Stimulated activated naive B cell treated with anti-CD40 and anti-IgM and Interleukin-4, amounts not matched to agents 10 μg/mL and 1 μg/mL and 100 μg/mL, for 72 hours (primary cell): ENCODE data around the gene CLDN18.

ENCODE experiments used
- ATAC-seq, 2 donors: fragments of 150-1000 bp; cut with Tn5 transposase; replicated peaks; 2 replicates each; pipeline ENCODE4 v1.10.0; 2021; ENCODE audit warnings: moderate library complexity in 1 of 2
- DNase-seq: peaks from one replicate; pipeline ENCODE4 v3.0.0; 2021
- H3K27ac Mint-ChIP-seq: one replicate; pipeline ENCODE4 v1.8.0; 2022; ENCODE audit warnings: mild to moderate bottlenecking, mixed read lengths
- H3K27me3 Mint-ChIP-seq, 2 donors: one replicate each; pipeline ENCODE4 v1.8.0; 2022; ENCODE audit warnings: mixed read lengths in 2 of 2
- H3K36me3 Mint-ChIP-seq, 2 donors: one replicate each; pipeline ENCODE4 v1.8.0; 2022; ENCODE audit warnings: mixed read lengths in 2 of 2, mild to moderate bottlenecking in 1 of 2
- H3K4me1 Mint-ChIP-seq, 2 donors: one replicate each; pipeline ENCODE4 v1.8.0; 2022; ENCODE audit warnings: mixed read lengths in 2 of 2, mild to moderate bottlenecking in 1 of 2
- H3K4me3 Mint-ChIP-seq, 2 donors: one replicate each; pipeline ENCODE4 v1.8.0; 2022; ENCODE audit warnings: mild to moderate bottlenecking in 2 of 2, mixed read lengths in 2 of 2, moderate library complexity in 1 of 2
- H3K9me3 Mint-ChIP-seq, 2 donors: one replicate each; pipeline ENCODE4 v1.8.0; 2022; ENCODE audit warnings: mixed read lengths in 2 of 2, mild to moderate bottlenecking in 1 of 2

The CLDN18 gene

DNA sequence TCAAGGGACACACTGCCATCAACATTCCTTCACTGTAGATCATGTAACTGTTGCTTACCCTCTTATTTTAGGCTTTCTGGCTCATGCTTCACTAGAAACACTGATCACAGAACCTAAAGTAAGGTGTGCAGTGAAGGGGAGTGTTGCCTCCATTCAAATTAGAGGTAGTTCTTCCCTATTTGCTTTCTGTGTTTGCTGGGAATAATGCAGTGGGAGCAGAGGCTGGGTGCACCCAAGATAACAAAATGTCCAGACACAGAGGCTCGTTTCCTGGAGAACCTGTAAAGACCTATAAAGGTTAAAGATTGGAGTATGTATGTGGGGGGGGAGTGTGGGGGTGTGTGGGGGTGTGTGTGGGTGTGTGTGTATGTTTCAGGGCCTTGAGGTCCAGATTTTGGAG is 2.1 kb upstream of the CLDN18 start:
- no peaks in the 10 kb centered on the region for H3K4me1 Mint-ChIP-seq
- H3K27me3 Mint-ChIP-seq: no peaks in the 10 kb centered on the region
- DNase-seq: no peak
- H3K4me3 Mint-ChIP-seq: no peak overlapping the region
- H3K36me3 Mint-ChIP-seq: no peaks in the 10 kb centered on the region
- ATAC-seq: no peak
- H3K9me3 Mint-ChIP-seq: no peaks in the 10 kb centered on the region
- H3K27ac Mint-ChIP-seq: no peak overlapping the region

DNA sequence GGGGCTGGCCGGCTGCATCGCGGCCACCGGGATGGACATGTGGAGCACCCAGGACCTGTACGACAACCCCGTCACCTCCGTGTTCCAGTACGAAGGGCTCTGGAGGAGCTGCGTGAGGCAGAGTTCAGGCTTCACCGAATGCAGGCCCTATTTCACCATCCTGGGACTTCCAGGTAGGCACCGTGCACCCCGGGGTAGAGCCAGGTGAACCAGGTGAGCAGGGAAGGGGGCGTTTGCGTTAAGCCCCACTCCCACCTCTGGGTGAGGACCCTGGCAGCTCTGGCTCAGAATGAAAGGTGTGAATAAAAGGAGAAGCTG is 267 bp downstream of the CLDN18 start:
- Mint-ChIP-seq H3K27ac (no peak overlapping the region), H3K36me3 (no peaks in the 10 kb centered on the region), H3K9me3 (no peaks in the 10 kb centered on the region), H3K4me3 (no peak overlapping the region), H3K27me3 (peaks cover 4 to 7% of the 10 kb centered on the region in 2 donors), H3K4me1 (no peaks in the 10 kb centered on the region)
- no peak for DNase-seq
- ATAC-seq: no peak

DNA sequence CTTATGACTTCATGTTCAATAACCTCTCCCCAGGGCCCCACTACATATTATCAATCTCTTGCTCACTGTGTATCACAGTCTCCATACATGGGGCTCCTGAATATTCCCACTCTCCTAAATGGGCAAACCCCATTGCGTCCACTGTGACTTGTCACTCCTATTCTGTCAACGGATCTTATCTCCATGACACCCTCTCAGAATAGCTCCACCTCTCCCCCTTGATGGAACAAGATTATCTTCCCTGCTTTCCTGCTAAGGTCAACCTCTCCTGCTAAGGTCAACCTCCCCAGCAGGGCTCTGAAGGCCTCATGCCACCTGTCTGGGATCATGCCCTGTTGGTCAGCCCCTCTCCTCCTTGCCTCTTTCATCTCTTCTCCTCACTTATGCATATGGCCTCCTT is 1.8 kb downstream of the CLDN18 start:
- Mint-ChIP-seq H3K9me3 (no peaks in the 10 kb centered on the region), H3K36me3 (no peaks in the 10 kb centered on the region), H3K27ac (no peak overlapping the region), H3K4me3 (no peak overlapping the region), H3K27me3 (peaks cover 4 to 7% of the 10 kb centered on the region in 2 donors), H3K4me1 (no peaks in the 10 kb centered on the region)
- ATAC-seq (no peak), DNase-seq (no peak)

DNA sequence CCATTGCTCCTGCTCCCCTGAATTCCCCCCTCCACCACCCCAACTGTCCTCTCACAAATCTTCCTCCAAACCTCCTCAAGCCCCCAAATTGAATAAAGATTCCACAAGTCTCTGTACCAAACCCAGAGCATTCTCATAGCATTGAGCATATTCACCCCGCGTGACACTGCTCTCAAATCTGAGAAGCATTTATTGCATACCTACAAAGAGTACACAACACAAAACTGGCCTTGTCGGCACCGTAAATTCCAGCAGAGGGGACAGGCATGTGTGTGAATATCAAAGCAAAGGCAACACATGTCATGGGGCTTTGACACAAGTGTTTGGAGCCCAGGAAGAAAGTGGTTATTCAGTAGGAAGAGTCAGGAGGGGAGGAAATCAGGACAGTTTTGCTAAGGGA is 2.6 kb downstream of the CLDN18 start:
- Mint-ChIP-seq H3K27me3 (peaks cover 4 to 7% of the 10 kb centered on the region in 2 donors), H3K4me1 (no peaks in the 10 kb centered on the region), H3K9me3 (no peaks in the 10 kb centered on the region), H3K36me3 (no peaks in the 10 kb centered on the region), H3K27ac (no peak overlapping the region), H3K4me3 (no peak overlapping the region)
- DNase-seq (no peak), ATAC-seq (no peak)

DNA sequence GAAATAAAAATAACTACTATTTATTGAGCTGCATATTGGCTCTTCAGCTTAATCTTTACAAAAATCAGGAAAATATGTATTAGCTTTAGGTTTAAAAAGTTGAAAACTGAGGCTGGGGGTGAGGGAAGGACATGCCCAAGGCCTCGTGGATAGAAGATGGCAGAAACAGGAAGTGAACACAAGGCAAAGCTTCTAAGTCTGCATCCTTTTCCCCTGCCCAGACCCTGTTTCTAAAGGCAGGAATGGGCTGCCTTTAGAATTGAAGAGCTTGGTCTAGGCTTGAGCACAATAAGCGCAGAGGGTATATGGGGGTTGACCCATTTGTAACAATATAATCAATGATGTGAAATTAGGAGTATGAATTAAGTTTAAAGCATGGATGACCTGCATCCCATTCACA is 6.1 kb downstream of the CLDN18 start:
- H3K4me3 Mint-ChIP-seq: no peak overlapping the region
- H3K4me1 Mint-ChIP-seq: no peaks in the 10 kb centered on the region
- no peaks in the 10 kb centered on the region for H3K36me3 Mint-ChIP-seq
- H3K27ac Mint-ChIP-seq: no peak overlapping the region
- peaks cover 4 to 7% of the 10 kb centered on the region in 2 donors for H3K27me3 Mint-ChIP-seq
- ATAC-seq: no peak
- no peaks in the 10 kb centered on the region for H3K9me3 Mint-ChIP-seq
- no peak for DNase-seq

DNA sequence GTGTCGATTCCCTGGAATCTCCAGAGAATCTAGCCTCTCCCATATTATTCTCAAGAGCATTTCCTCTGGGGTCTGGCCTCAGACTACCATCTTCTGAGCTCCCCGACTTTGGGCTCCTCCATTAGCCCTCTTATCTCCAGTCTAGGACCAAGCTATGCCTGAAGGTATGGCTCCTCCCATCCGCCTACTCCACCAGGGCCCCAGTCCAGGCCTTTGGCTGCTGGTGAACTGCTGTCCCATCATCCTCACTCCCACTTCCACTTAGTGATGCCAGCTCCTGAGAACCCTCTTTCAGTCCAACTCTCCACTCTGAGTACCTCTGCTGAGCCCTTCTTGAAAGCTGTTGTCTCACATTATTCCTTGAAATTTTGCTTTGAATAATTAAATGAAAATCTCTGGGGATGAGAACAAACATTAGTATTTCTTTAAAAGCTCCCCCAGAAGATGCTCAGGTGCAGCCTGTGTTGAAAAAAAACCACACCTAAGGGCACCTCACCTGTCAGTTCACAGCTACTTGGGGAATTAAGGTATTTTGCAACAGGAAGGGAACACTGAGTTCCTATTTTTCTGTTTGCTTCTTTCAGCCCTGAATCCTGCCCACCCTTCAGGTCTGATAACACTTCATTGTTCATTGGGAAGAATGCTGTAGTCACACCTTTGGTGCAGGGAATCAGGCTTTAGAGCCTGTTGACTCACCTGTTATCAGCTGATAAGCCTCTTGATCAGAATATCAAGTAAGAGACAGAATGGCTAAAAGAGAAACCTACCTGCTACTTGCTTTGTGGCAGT is 9.5 kb downstream of the CLDN18 start:
- no peaks in the 10 kb centered on the region for H3K27me3 Mint-ChIP-seq
- no peak overlapping the region for H3K4me3 Mint-ChIP-seq
- H3K9me3 Mint-ChIP-seq: no peaks in the 10 kb centered on the region
- ATAC-seq (no peak), DNase-seq (no peak)
- H3K4me1 Mint-ChIP-seq: no peaks in the 10 kb centered on the region
- H3K27ac Mint-ChIP-seq: no peak overlapping the region
- H3K36me3 Mint-ChIP-seq: no peaks in the 10 kb centered on the region

DNA sequence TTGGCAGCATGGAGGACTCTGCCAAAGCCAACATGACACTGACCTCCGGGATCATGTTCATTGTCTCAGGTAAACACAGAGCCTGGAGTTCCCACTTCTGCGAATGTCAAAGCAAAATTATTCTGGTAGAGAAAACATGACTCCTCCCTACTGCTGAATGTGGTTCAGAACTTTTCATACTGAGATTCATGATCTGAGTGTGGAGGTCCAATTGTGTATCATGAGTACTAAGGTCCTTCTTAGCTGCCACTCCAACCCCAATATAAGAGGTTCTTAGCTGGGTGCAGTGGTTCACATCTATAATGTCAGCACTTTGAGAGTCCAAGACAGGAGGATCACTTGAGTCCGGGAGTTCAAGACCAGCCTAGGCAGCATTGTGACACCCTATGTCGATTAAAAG is 13.8 kb downstream of the CLDN18 start:
- no peak overlapping the region for H3K27ac Mint-ChIP-seq
- no peaks in the 10 kb centered on the region for H3K36me3 Mint-ChIP-seq
- H3K4me1 Mint-ChIP-seq: no peaks in the 10 kb centered on the region
- H3K9me3 Mint-ChIP-seq: no peaks in the 10 kb centered on the region
- ATAC-seq: no peak
- H3K4me3 Mint-ChIP-seq: no peak overlapping the region
- H3K27me3 Mint-ChIP-seq: peaks cover 11 to 15% of the 10 kb centered on the region in 2 donors
- DNase-seq: no peak

DNA sequence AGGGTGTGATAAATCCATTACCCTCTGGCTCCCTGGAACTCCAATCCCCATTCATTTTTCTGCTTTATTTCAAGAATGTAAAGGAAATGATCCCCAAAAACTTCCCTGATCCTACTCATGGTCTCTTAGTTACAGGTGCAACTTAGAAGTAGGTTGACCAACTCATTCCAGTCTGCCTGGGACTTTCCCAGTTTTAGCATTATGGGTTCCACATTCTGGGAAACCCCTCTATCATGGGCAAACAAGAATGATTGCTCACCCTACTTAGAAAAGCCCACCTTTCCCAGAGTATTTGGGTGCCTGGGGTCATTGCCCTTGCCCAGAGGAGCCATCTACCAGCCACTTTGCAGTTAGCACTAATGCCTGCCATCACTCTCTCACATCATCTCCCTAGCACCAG is 15.6 kb downstream of the CLDN18 start:
- Mint-ChIP-seq H3K9me3 (no peaks in the 10 kb centered on the region), H3K4me3 (no peak overlapping the region), H3K27me3 (peaks cover 11 to 15% of the 10 kb centered on the region in 2 donors), H3K4me1 (no peaks in the 10 kb centered on the region), H3K36me3 (no peaks in the 10 kb centered on the region), H3K27ac (no peak overlapping the region)
- no peak for DNase-seq
- ATAC-seq: no peak

DNA sequence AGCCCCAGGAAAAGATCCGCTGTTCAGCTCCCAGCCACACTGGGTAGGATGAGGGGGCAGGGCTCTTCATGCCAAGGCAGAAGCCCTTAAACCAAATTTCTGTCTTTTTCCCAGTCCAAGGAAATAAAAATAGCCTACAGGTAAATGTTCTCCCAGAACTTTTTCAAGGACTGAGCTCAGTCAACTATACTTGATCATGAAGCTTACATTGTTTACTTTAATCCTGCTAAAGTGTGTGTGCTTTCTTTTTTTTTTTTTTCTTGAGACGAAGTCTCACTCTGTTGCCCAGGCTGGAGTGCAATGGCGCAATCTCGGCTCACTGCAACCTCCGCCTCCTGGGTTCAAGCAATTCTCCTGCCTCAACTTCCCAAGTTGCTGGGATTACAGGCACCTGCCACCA is 17.9 kb downstream of the CLDN18 start:
- Mint-ChIP-seq H3K4me3 (no peak overlapping the region), H3K9me3 (no peaks in the 10 kb centered on the region), H3K36me3 (no peaks in the 10 kb centered on the region), H3K4me1 (no peaks in the 10 kb centered on the region), H3K27me3 (peaks cover 13 to 15% of the 10 kb centered on the region in 2 donors), H3K27ac (no peak overlapping the region)
- DNase-seq (no peak), ATAC-seq (no peak)

DNA sequence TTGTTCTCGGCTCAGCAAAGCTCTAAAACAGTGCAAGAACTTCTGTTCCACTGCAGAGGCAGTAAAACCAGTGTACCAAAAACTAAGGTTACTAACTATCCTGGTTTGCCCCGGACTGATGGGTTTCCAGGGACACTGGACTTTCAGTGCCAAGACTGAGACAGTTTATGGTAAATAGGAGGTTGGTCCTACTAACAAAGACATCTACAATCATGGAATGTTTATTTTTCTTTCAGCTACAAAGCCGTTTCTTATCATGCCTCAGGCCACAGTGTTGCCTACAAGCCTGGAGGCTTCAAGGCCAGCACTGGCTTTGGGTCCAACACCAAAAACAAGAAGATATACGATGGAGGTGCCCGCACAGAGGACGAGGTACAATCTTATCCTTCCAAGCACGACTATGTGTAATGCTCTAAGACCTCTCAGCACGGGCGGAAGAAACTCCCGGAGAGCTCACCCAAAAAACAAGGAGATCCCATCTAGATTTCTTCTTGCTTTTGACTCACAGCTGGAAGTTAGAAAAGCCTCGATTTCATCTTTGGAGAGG is 20.8 kb downstream of the CLDN18 start:
- no peak for DNase-seq
- Mint-ChIP-seq H3K4me3 (no peak overlapping the region), H3K4me1 (no peaks in the 10 kb centered on the region), H3K27ac (no peak overlapping the region), H3K36me3 (no peaks in the 10 kb centered on the region), H3K27me3 (peaks cover 18 to 19% of the 10 kb centered on the region in 2 donors), H3K9me3 (no peaks in the 10 kb centered on the region)
- no peak for ATAC-seq

DNA sequence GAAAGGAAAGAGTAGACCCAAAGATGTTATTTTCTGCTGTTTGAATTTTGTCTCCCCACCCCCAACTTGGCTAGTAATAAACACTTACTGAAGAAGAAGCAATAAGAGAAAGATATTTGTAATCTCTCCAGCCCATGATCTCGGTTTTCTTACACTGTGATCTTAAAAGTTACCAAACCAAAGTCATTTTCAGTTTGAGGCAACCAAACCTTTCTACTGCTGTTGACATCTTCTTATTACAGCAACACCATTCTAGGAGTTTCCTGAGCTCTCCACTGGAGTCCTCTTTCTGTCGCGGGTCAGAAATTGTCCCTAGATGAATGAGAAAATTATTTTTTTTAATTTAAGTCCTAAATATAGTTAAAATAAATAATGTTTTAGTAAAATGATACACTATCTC is 21.6 kb downstream of the CLDN18 start:
- Mint-ChIP-seq H3K27me3 (peaks cover 13 to 15% of the 10 kb centered on the region in 2 donors), H3K27ac (no peak overlapping the region), H3K36me3 (no peaks in the 10 kb centered on the region), H3K4me1 (no peaks in the 10 kb centered on the region), H3K4me3 (no peak overlapping the region), H3K9me3 (no peaks in the 10 kb centered on the region)
- DNase-seq (no peak), ATAC-seq (no peak)

DNA sequence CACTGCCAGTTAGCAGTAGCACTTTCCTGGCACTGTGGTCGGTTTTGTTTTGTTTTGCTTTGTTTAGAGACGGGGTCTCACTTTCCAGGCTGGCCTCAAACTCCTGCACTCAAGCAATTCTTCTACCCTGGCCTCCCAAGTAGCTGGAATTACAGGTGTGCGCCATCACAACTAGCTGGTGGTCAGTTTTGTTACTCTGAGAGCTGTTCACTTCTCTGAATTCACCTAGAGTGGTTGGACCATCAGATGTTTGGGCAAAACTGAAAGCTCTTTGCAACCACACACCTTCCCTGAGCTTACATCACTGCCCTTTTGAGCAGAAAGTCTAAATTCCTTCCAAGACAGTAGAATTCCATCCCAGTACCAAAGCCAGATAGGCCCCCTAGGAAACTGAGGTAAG is 22.6 kb downstream of the CLDN18 start:
- Mint-ChIP-seq H3K4me3 (no peak overlapping the region), H3K9me3 (no peaks in the 10 kb centered on the region), H3K4me1 (peaks cover 0 to 2% of the 10 kb centered on the region in 2 donors), H3K36me3 (no peaks in the 10 kb centered on the region), H3K27me3 (peaks cover 7 to 15% of the 10 kb centered on the region in 2 donors), H3K27ac (no peak overlapping the region)
- ATAC-seq (no peak), DNase-seq (no peak)

DNA sequence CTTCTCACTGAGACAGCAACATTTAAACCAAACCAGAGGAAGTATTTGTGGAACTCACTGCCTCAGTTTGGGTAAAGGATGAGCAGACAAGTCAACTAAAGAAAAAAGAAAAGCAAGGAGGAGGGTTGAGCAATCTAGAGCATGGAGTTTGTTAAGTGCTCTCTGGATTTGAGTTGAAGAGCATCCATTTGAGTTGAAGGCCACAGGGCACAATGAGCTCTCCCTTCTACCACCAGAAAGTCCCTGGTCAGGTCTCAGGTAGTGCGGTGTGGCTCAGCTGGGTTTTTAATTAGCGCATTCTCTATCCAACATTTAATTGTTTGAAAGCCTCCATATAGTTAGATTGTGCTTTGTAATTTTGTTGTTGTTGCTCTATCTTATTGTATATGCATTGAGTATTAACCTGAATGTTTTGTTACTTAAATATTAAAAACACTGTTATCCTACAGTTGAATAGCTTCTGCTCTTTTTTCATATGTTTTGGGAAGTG is 23.3 kb downstream of the CLDN18 start:
- Mint-ChIP-seq H3K27ac (no peak overlapping the region), H3K27me3 (peaks cover 8 to 15% of the 10 kb centered on the region in 2 donors), H3K4me1 (peaks cover 0 to 2% of the 10 kb centered on the region in 2 donors), H3K9me3 (no peaks in the 10 kb centered on the region), H3K36me3 (no peaks in the 10 kb centered on the region), H3K4me3 (no peak overlapping the region)
- ATAC-seq: no peak
- no peak for DNase-seq

DNA sequence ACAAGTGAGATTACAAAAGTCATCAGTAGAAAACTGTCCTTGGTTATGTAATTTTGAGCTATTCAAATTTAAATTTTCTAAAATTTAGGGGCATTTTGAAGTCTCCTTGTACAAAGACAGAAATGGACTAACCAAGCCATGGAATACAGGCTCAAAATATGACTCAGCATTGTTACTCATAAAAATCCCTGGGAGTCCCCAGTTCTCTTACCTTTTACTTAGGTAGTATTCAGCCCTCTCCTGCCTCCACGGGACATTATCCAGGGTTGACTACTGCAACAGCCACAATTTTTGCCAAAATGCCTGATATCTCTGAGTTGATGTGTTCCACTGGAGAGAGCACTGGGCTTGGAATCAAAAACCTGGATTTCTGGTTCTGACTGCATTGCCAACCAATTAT is 25.0 kb downstream of the CLDN18 start:
- DNase-seq (no peak), ATAC-seq (no peak)
- Mint-ChIP-seq H3K27ac (no peak overlapping the region), H3K4me3 (no peak overlapping the region), H3K36me3 (no peaks in the 10 kb centered on the region), H3K4me1 (peaks cover 0 to 2% of the 10 kb centered on the region in 2 donors), H3K27me3 (peaks cover 13 to 28% of the 10 kb centered on the region in 2 donors), H3K9me3 (no peaks in the 10 kb centered on the region)

DNA sequence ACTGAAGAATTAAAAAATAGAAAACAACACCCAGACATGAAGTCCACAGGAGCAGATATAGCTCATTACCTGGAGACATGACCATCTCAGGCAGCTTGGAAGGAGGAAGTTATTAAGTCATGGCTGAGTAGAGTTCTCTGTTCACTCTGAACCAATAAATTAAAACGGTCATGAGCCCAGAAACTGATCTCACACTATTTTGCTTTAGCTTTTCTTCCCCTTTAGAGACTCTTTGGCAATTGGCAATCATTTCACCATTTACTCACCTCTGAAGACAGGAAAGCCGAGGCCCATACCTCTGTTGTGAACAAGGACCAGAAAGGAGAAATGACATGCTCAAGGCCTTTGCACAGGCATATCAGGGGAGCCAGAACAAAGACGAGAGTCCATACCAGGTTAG is 26.6 kb downstream of the CLDN18 start:
- ATAC-seq (no peak), DNase-seq (no peak)
- Mint-ChIP-seq H3K4me3 (no peak overlapping the region), H3K27ac (no peak overlapping the region), H3K9me3 (no peaks in the 10 kb centered on the region), H3K27me3 (peaks cover 22 to 40% of the 10 kb centered on the region in 2 donors), H3K4me1 (peaks cover 0 to 2% of the 10 kb centered on the region in 2 donors), H3K36me3 (no peaks in the 10 kb centered on the region)
